HCT116 (cell line): ENCODE measurements around the gene ADRM1. TPM values are rescaled to one million over a fixed set of nuclear protein-coding genes. Genes with fewer than 3 reads are reported as not detected.

Experiments used
- ATAC-seq: fragments of 200-7000 bp; cut with Tn5 transposase; 2 replicates; pipeline ENCODE4 v1.9.1; 2020; ENCODE audit warnings: mild to moderate bottlenecking, moderate library complexity
- BruUV-seq: library from RNA; stranded (reverse); fragments of 400-500 nt; replicated peaks from 2 replicates; lab custom pipeline; 2021; lab: Mats Ljungman, UMichigan
- CTCF ChIA-PET: fragments of 300-600 bp; sonication (Branson Sonifier 250); formaldehyde crosslinking; loops from one replicate; lab custom pipeline; 2021; ENCODE audit warnings: antibody characterized with exemption; lab: Charles Lee
- POLR2A ChIA-PET: fragments of 300-600, 350-600 bp; sonication (Branson Sonifier 250); formaldehyde crosslinking; loops from one replicate; lab custom pipeline; 2021; ENCODE audit warnings: antibody characterized with exemption; lab: Charles Lee
- RAD21 ChIA-PET, 2 experiments: fragments of 300-600 bp; sonication (Branson Sonifier 250); formaldehyde crosslinking; loops; one replicate each; lab custom pipeline; 2023; ENCODE audit warnings: low total read pairs in 2 of 2; ENCODE audit not compliant: uncharacterized antibody in 2 of 2, unreplicated experiment in 2 of 2, low non-redundant PET in 1 of 2; lab: Charles Lee
- DNase-seq: peaks from one replicate; pipeline ENCODE4 v3.0.0-alpha.2; 2010; ENCODE audit warnings: low read depth, low spot score
- H2AFZ ChIP-seq: fragments of 200-600 bp; shearing (Covaris generic), sonication (generic); 2 replicates; pipeline ENCODE4 v1.6.1; 2017; ENCODE audit warnings: low read depth, mixed run types, mixed read lengths, antibody characterized with exemption, low read length; ENCODE audit not compliant: poor library complexity, severe bottlenecking
- H3K27ac ChIP-seq: 2 replicates; pipeline ENCODE4 v1.5.1; 2012; ENCODE audit warnings: low read depth, low read length
- H3K27me3 ChIP-seq: fragments of 200-600 bp; sonication (generic); 2 replicates; pipeline ENCODE4 v1.6.1; 2016; ENCODE audit warnings: mixed run types, low read length, mixed read lengths; ENCODE audit not compliant: insufficient read depth
- H3K36me3 ChIP-seq, 2 experiments: fragments of 200-500 bp in 1 of 2; fragments of 200-600 bp in 1 of 2; sonication (Bioruptor generic) in 1 of 2; sonication (generic) in 1 of 2; 2 replicates each; pipeline versions ENCODE4 v1.5.1 to v1.6.1; 2014 to 2016; ENCODE audit warnings: low read length in 2 of 2, inconsistent platforms in 1 of 2, mixed read lengths in 1 of 2, mixed run types in 1 of 2; ENCODE audit not compliant: insufficient read depth in 2 of 2, control insufficient read depth in 1 of 2
- H3K4me1 ChIP-seq, 2 experiments: fragments of 200-600 bp in 1 of 2; sonication (generic) in 1 of 2; 2 replicates each; pipeline versions ENCODE4 v1.5.1 to v1.6.1; 2012 to 2017; ENCODE audit warnings: low read length in 2 of 2, inconsistent platforms in 1 of 2, mild to moderate bottlenecking in 1 of 2, mixed read lengths in 1 of 2, mixed run types in 1 of 2, moderate library complexity in 1 of 2; ENCODE audit not compliant: insufficient read depth in 2 of 2, control insufficient read depth in 1 of 2
- H3K4me2 ChIP-seq: fragments of 200-600 bp; sonication (generic); 2 replicates; pipeline ENCODE4 v1.6.1; 2017; ENCODE audit warnings: mixed run types, low read length, mixed read lengths
- H3K4me3 ChIP-seq, 2 experiments: fragments of 200-600 bp in 1 of 2; sonication (generic) in 1 of 2; replicated peaks in 1 of 2; 2 replicates each; pipeline ENCODE4 v1.5.1; 2011 to 2016; ENCODE audit warnings: low read length in 2 of 2, control low read depth in 1 of 2, low read depth in 1 of 2, mild to moderate bottlenecking in 1 of 2, mixed read lengths in 1 of 2, mixed run types in 1 of 2
- H3K79me2 ChIP-seq: fragments of 200-600 bp; sonication (generic); 2 replicates; pipeline ENCODE4 v1.6.1; 2017; ENCODE audit warnings: mild to moderate bottlenecking, mixed run types, low read length, moderate library complexity, mixed read lengths; ENCODE audit not compliant: insufficient read depth
- H3K9ac ChIP-seq: fragments of 200-600 bp; sonication (generic); 2 replicates; pipeline ENCODE4 v1.6.1; 2016; ENCODE audit warnings: low read length, mixed read lengths
- H3K9me2 ChIP-seq: fragments of 200-600 bp; sonication (generic), shearing (Covaris generic); 2 replicates; pipeline ENCODE4 v1.6.1; 2017; ENCODE audit warnings: mixed run types, mild to moderate bottlenecking, moderate library complexity; ENCODE audit not compliant: insufficient read depth
- H3K9me3 ChIP-seq, 2 experiments: fragments of 200-500 bp in 1 of 2; fragments of 200-600 bp in 1 of 2; sonication (Bioruptor generic) in 1 of 2; sonication (generic) in 1 of 2; 2 replicates each; pipeline ENCODE4 v1.6.1; 2014 to 2017; ENCODE audit warnings: low read length in 2 of 2, mixed read lengths in 2 of 2, inconsistent platforms in 1 of 2, low read depth in 1 of 2, mild to moderate bottlenecking in 1 of 2, mixed run types in 1 of 2, moderate library complexity in 1 of 2; ENCODE audit not compliant: control insufficient read depth in 1 of 2, insufficient read depth in 1 of 2
- H4K20me1 ChIP-seq: fragments of 200-600 bp; sonication (generic), shearing (Covaris generic); 2 replicates; pipeline ENCODE4 v1.6.1; 2017; ENCODE audit warnings: mixed run types, mild to moderate bottlenecking, moderate library complexity; ENCODE audit not compliant: insufficient read depth
- CBX3 ChIP-seq: IDR thresholded peaks from 2 replicates; pipeline ENCODE4 v1.6.1; 2012; ENCODE audit warnings: low read depth
- CEBPB ChIP-seq: IDR thresholded peaks from 2 replicates; pipeline ENCODE4 v1.6.1; 2012; ENCODE audit warnings: low read depth
- EGR1 ChIP-seq: IDR thresholded peaks from 2 replicates; pipeline ENCODE4 v1.6.1; 2012; ENCODE audit warnings: low read depth
- EZH2 ChIP-seq: fragments of 200-600 bp; sonication (generic); IDR thresholded peaks from 2 replicates; pipeline ENCODE4 v1.6.1; 2017; ENCODE audit warnings: antibody characterized with exemption, mixed run types
- EZH2phosphoT487 ChIP-seq: fragments of 200-600 bp; IDR thresholded peaks from 2 replicates; pipeline ENCODE4 v1.6.1; 2018; ENCODE audit warnings: antibody characterized with exemption, borderline replicate concordance
- JUND ChIP-seq: IDR thresholded peaks from 2 replicates; pipeline ENCODE4 v1.6.1; 2012
- MAX ChIP-seq: IDR thresholded peaks from 2 replicates; pipeline ENCODE4 v1.6.1; 2012
- POLR2A ChIP-seq: IDR thresholded peaks from 2 replicates; pipeline ENCODE4 v1.7.0; 2011; ENCODE audit warnings: borderline replicate concordance; ENCODE audit not compliant: insufficient read depth, insufficient read length; ENCODE audit errors: extremely low read depth
- SP1 ChIP-seq: IDR thresholded peaks from 2 replicates; pipeline ENCODE4 v1.6.1; 2012; ENCODE audit warnings: low read depth
- SRF ChIP-seq: IDR thresholded peaks from 2 replicates; pipeline ENCODE4 v1.6.1; 2012; ENCODE audit warnings: low read depth
- YY1 ChIP-seq: IDR thresholded peaks from 2 replicates; pipeline ENCODE4 v1.6.1; 2011; ENCODE audit warnings: low read length, low read depth, moderate library complexity, mild to moderate bottlenecking; ENCODE audit not compliant: insufficient replicate concordance; ENCODE audit errors: extremely low read depth
- ZBTB33 ChIP-seq: IDR thresholded peaks from 2 replicates; pipeline ENCODE4 v1.6.1; 2011; ENCODE audit warnings: mild to moderate bottlenecking, low read length, moderate library complexity; ENCODE audit not compliant: insufficient replicate concordance; ENCODE audit errors: extremely low read depth
- ZFX ChIP-seq: fragments of 450-650 bp; IDR thresholded peaks from 2 replicates; pipeline ENCODE4 v1.6.1; 2017
- ZNF274 ChIP-seq: fragments of 200-500 bp; sonication (Bioruptor generic); IDR thresholded peaks from 2 replicates; pipeline ENCODE4 v1.6.1; 2014; ENCODE audit warnings: mild to moderate bottlenecking, low read depth, low read length, inconsistent platforms
- intact Hi-C: fragments of 100-400 bp; cut with micrococcal nuclease; formaldehyde crosslinking; loops from 2 replicates; pipeline ENCODE4 v1.10.0; 2022
- total RNA-seq: library from RNA; stranded (reverse); gene quantifications from one replicate; pipeline ENCODE4 v1.2.1, GENCODE V29; 2021; ENCODE audit not compliant: unreplicated experiment
- TF ChIP-seq, protein P1 (sequence below): IDR thresholded peaks from 2 replicates; pipeline ENCODE4 v1.6.1; 2012

The ADRM1 gene
- total RNA-seq, 1 experiment from 2014 or later: 158 TPM

GRCh38 chr20:62309947-62310756 is 7.4 kb downstream of the ADRM1 start:
- ChIA-PET POLR2A (no interaction called here), RAD21 (no interaction called here), CTCF (no interaction called here)
- no peak overlapping the region for H3K4me2 ChIP-seq
- peaks cover 21 to 42% of the 10 kb centered on the region in 2 experiments for H3K36me3 ChIP-seq
- DNase-seq (no peak), ATAC-seq (no peak)
- H4K20me1 ChIP-seq: peaks cover 4% of the 10 kb centered on the region; the same call in 1 of the 2 replicates
- no peak overlapping the region for H3K4me3 ChIP-seq
- H3K4me1 ChIP-seq: peaks cover under 1 to 11% of the 10 kb centered on the region in 2 experiments; a peak in 3 of 4 replicates
- H3K9ac ChIP-seq: no peak overlapping the region
- intact Hi-C loops: loop anchor here (10.0 kb wide), 1 partner anchor 495 kb away; the partner anchor contains the start of gene OGFR
- no peaks in the 10 kb centered on the region for H3K27me3 ChIP-seq
- no peaks in the 10 kb centered on the region for H3K9me3 ChIP-seq
- H3K27ac ChIP-seq: no peak overlapping the region
- no peak for TF ChIP-seq ZNF274
- no peak for TF ChIP-seq ZBTB33
- TF ChIP-seq MAX: no peak
- no peak for TF ChIP-seq EGR1
- TF ChIP-seq SRF: no peak
- no peak for TF ChIP-seq POLR2A
- no peak for TF ChIP-seq SP1
- TF ChIP-seq CBX3: no peak
- TF ChIP-seq CEBPB: no peak
- no peak for TF ChIP-seq JUND
- TF ChIP-seq ZFX: no peak
- TF ChIP-seq YY1: no peak
- TF ChIP-seq EZH2phosphoT487: no peak
- TF ChIP-seq, protein P1, sequence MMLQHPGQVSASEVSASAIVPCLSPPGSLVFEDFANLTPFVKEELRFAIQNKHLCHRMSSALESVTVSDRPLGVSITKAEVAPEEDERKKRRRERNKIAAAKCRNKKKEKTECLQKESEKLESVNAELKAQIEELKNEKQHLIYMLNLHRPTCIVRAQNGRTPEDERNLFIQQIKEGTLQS: no peak
- no peak for TF ChIP-seq EZH2
- BruUV-seq: no TSS peak
- peaks cover 25% of the 10 kb centered on the region for H3K79me2 ChIP-seq
- H2AFZ ChIP-seq: no peak overlapping the region
- no peaks in the 10 kb centered on the region for H3K9me2 ChIP-seq
